Neural cell (in vitro differentiated cells): ENCODE measurements around the gene HNRNPUL1. TPM values are rescaled to one million over a fixed set of nuclear protein-coding genes. Genes with fewer than 3 reads are reported as not detected.

ENCODE experiments used
- H2AFZ ChIP-seq: fragments of 200-600, 300-800 bp; sonication (generic), shearing (Covaris generic); 2 replicates; pipeline ENCODE4 v1.6.0; 2014; ENCODE audit warnings: low read depth, mild to moderate bottlenecking, antibody characterized with exemption, low read length, moderate library complexity
- H3F3A ChIP-seq: fragments of 200-600 bp; shearing (Covaris generic); 2 replicates; pipeline ENCODE4 v1.6.1; 2016; ENCODE audit warnings: mild to moderate bottlenecking, moderate library complexity, mixed read lengths, antibody characterized with exemption, low read length; ENCODE audit not compliant: insufficient read depth, poor library complexity, severe bottlenecking
- H3K27ac ChIP-seq: fragments of 200-600, 300-800 bp; sonication (generic), shearing (Covaris generic); 2 replicates; pipeline ENCODE4 v1.5.1; 2014; ENCODE audit warnings: mild to moderate bottlenecking, low read length, moderate library complexity
- H3K27me3 ChIP-seq: fragments of 300-800, 200-600 bp; sonication (generic), shearing (Covaris generic); 2 replicates; pipeline ENCODE4 v1.6.0; 2014; ENCODE audit warnings: mild to moderate bottlenecking, low read depth, low read length, moderate library complexity; ENCODE audit not compliant: insufficient read depth
- H3K36me3 ChIP-seq: fragments of 300-800, 200-600 bp; sonication (generic), shearing (Covaris generic); 2 replicates; pipeline ENCODE4 v1.5.1; 2014; ENCODE audit warnings: mild to moderate bottlenecking, antibody characterized with exemption, low read length, moderate library complexity; ENCODE audit not compliant: insufficient read depth
- H3K4me2 ChIP-seq: fragments of 300-800, 200-600 bp; sonication (generic), shearing (Covaris generic); 2 replicates; pipeline ENCODE4 v1.6.0; 2014; ENCODE audit warnings: mild to moderate bottlenecking, low read length
- H3K4me3 ChIP-seq: fragments of 300-800, 200-600 bp; sonication (generic), shearing (Covaris generic); 2 replicates; pipeline ENCODE4 v1.5.1; 2014; ENCODE audit warnings: mild to moderate bottlenecking, low read length, moderate library complexity
- H3K79me2 ChIP-seq: fragments of 200-600 bp; shearing (Covaris generic); replicated peaks from 2 replicates; pipeline ENCODE4 v1.6.0; 2014; ENCODE audit warnings: mild to moderate bottlenecking, low read length, moderate library complexity; ENCODE audit not compliant: insufficient read depth
- H3K9ac ChIP-seq: fragments of 300-800, 200-600 bp; sonication (generic), shearing (Covaris generic); 2 replicates; pipeline ENCODE4 v1.6.1; 2016; ENCODE audit warnings: mild to moderate bottlenecking, low read length, mixed read lengths
- H3K9me2 ChIP-seq: fragments of 200-600 bp; shearing (Covaris generic); 2 replicates; pipeline ENCODE4 v1.6.1; 2016; ENCODE audit warnings: mild to moderate bottlenecking, low read length, mixed read lengths; ENCODE audit not compliant: insufficient read depth
- H3K9me3 ChIP-seq: fragments of 200-600, 300-800 bp; sonication (generic), shearing (Covaris generic); 2 replicates; pipeline ENCODE4 v1.6.1; 2016; ENCODE audit warnings: mild to moderate bottlenecking, mixed run types, low read length, moderate library complexity, mixed read lengths
- H4K20me1 ChIP-seq: fragments of 200-600 bp; shearing (Covaris generic); 2 replicates; pipeline ENCODE4 v1.6.1; 2016; ENCODE audit warnings: mild to moderate bottlenecking, mixed run types; ENCODE audit not compliant: insufficient read depth
- EP300 ChIP-seq: fragments of 450-650 bp; conservative IDR thresholded peaks from 2 replicates; pipeline ENCODE4 v1.6.1; 2014; ENCODE audit warnings: antibody characterized with exemption, mild to moderate bottlenecking, moderate library complexity; ENCODE audit not compliant: poor library complexity, severe bottlenecking
- EZH2 ChIP-seq: fragments of 200-600, 300-800 bp; shearing (Covaris generic), sonication (generic); IDR thresholded peaks from 2 replicates; pipeline ENCODE4 v1.6.1; 2014; ENCODE audit warnings: antibody characterized with exemption, low read length, borderline replicate concordance, mild to moderate bottlenecking; ENCODE audit not compliant: insufficient read depth, poor library complexity, severe bottlenecking
- MXI1 ChIP-seq: fragments of 450-650 bp; conservative IDR thresholded peaks from 2 replicates; pipeline ENCODE4 v1.6.1; 2014; ENCODE audit warnings: antibody characterized with exemption, mild to moderate bottlenecking; ENCODE audit not compliant: poor library complexity, severe bottlenecking
- POLR2AphosphoS5 ChIP-seq: IDR thresholded peaks from 2 replicates; pipeline ENCODE4 v1.6.1; 2012
- RAD21 ChIP-seq: fragments of 450-650 bp; conservative IDR thresholded peaks from 2 replicates; pipeline ENCODE4 v1.6.1; 2014; ENCODE audit warnings: antibody characterized with exemption, mild to moderate bottlenecking, moderate library complexity
- SMC3 ChIP-seq: fragments of 450-650 bp; conservative IDR thresholded peaks from 2 replicates; pipeline ENCODE4 v1.6.1; 2014; ENCODE audit warnings: antibody characterized with exemption, mild to moderate bottlenecking, moderate library complexity; ENCODE audit not compliant: poor library complexity
- TAF1 ChIP-seq: IDR thresholded peaks from 2 replicates; pipeline ENCODE4 v1.6.1; 2012; ENCODE audit warnings: low read depth
- polyA plus RNA-seq: library from polyadenylated mRNA; depleted of rRNA; stranded (reverse); fragments of >200 nt; gene quantifications from 2 replicates; pipeline ENCODE4 v1.2.3, GENCODE V29; 2014
- TF ChIP-seq, protein P1 (sequence below): IDR thresholded peaks from 2 replicates; pipeline ENCODE4 v1.6.1; 2012; ENCODE audit warnings: borderline replicate concordance
- TF ChIP-seq, protein P2 (sequence below): fragments of 450-650 bp; IDR thresholded peaks from 2 replicates; pipeline ENCODE4 v1.5.1; 2014; ENCODE audit warnings: antibody characterized with exemption, mild to moderate bottlenecking, moderate library complexity; ENCODE audit not compliant: poor library complexity, severe bottlenecking

The HNRNPUL1 gene
- polyA plus RNA-seq, 1 donor from 2014 or later, result 34.6 TPM

DNA sequence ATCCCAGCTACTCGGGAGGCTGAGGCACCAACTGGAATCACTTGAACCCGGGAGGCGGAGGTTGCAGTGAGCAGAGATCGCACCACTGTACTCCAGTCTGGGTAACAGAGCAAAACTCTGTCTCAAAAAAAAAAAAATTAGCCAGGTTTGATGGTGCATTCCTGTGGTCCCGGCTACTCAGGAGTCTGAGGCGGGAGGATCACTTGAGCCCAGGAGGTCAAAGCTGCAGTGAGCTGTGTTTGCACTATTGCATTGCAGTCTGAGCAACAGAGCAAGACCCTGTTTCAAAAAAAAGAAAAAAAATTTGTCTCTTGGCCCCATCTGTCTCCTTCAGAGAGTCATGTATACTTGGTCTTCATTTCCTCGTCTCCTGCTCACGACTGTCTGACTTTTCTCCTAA is 47.4 kb downstream of the HNRNPUL1 start:
- no peak overlapping the region for H3K9ac ChIP-seq
- H3K9me2 ChIP-seq, result no peaks in the 10 kb centered on the region
- no peaks in the 10 kb centered on the region for H4K20me1 ChIP-seq
- peaks cover 3% of the 10 kb centered on the region for H3K36me3 ChIP-seq
- H3K27ac ChIP-seq, result no peak overlapping the region
- no peak for TF ChIP-seq RAD21
- TF ChIP-seq, protein P1, sequence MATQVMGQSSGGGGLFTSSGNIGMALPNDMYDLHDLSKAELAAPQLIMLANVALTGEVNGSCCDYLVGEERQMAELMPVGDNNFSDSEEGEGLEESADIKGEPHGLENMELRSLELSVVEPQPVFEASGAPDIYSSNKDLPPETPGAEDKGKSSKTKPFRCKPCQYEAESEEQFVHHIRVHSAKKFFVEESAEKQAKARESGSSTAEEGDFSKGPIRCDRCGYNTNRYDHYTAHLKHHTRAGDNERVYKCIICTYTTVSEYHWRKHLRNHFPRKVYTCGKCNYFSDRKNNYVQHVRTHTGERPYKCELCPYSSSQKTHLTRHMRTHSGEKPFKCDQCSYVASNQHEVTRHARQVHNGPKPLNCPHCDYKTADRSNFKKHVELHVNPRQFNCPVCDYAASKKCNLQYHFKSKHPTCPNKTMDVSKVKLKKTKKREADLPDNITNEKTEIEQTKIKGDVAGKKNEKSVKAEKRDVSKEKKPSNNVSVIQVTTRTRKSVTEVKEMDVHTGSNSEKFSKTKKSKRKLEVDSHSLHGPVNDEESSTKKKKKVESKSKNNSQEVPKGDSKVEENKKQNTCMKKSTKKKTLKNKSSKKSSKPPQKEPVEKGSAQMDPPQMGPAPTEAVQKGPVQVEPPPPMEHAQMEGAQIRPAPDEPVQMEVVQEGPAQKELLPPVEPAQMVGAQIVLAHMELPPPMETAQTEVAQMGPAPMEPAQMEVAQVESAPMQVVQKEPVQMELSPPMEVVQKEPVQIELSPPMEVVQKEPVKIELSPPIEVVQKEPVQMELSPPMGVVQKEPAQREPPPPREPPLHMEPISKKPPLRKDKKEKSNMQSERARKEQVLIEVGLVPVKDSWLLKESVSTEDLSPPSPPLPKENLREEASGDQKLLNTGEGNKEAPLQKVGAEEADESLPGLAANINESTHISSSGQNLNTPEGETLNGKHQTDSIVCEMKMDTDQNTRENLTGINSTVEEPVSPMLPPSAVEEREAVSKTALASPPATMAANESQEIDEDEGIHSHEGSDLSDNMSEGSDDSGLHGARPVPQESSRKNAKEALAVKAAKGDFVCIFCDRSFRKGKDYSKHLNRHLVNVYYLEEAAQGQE, result no peak
- no peak for TF ChIP-seq MXI1
- TF ChIP-seq EZH2, result no peak
- no peak for TF ChIP-seq EP300
- no peak for TF ChIP-seq TAF1
- TF ChIP-seq, protein P2, sequence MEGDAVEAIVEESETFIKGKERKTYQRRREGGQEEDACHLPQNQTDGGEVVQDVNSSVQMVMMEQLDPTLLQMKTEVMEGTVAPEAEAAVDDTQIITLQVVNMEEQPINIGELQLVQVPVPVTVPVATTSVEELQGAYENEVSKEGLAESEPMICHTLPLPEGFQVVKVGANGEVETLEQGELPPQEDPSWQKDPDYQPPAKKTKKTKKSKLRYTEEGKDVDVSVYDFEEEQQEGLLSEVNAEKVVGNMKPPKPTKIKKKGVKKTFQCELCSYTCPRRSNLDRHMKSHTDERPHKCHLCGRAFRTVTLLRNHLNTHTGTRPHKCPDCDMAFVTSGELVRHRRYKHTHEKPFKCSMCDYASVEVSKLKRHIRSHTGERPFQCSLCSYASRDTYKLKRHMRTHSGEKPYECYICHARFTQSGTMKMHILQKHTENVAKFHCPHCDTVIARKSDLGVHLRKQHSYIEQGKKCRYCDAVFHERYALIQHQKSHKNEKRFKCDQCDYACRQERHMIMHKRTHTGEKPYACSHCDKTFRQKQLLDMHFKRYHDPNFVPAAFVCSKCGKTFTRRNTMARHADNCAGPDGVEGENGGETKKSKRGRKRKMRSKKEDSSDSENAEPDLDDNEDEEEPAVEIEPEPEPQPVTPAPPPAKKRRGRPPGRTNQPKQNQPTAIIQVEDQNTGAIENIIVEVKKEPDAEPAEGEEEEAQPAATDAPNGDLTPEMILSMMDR, result no peak
- no peak for TF ChIP-seq SMC3
- no peak for TF ChIP-seq POLR2AphosphoS5
- no peaks in the 10 kb centered on the region for H3K9me3 ChIP-seq
- H3F3A ChIP-seq, result no peaks in the 10 kb centered on the region
- peak overlapping the region; percentile 79 for H3K4me3 ChIP-seq
- no peaks in the 10 kb centered on the region for H3K27me3 ChIP-seq
- no peak overlapping the region for H3K4me2 ChIP-seq
- H2AFZ ChIP-seq, result no peak overlapping the region
- peaks cover 10% of the 10 kb centered on the region for H3K79me2 ChIP-seq

DNA sequence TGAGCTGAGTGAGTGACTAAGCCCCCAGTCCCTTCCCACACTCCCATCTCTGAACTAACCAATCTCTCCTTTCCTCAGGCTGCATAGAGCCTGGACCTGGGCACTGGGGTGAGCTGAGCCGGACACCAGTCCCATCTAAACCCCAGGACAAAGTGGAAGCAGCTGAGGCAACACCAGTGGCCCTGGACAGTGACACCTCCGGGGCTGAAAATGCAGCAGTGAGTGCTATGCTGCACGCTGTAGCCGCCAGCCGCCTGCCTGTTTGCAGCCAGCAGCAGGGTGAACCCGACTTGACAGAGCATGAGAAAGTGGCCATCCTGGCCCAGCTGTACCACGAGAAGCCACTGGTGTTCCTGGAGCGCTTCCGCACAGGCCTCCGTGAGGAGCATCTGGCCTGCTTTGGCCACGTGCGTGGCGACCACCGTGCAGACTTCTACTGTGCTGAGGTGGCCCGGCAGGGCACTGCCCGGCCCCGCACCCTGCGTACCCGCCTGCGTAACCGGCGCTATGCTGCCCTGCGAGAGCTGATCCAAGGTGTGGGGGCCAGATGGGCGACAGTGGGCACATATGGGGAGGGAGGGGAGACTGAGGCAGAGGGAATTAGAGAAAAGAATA is 52.2 kb downstream of the HNRNPUL1 start:
- Histone ChIP-seq H4K20me1 (no peaks in the 10 kb centered on the region), H3K4me2 (no peak overlapping the region), H2AFZ (no peak overlapping the region), H3K27me3 (no peaks in the 10 kb centered on the region), H3K27ac (no peak overlapping the region), H3K36me3 (peaks cover 6% of the 10 kb centered on the region), H3K9ac (no peak overlapping the region), H3K4me3 (no peak overlapping the region), H3K9me3 (no peaks in the 10 kb centered on the region), H3F3A (no peaks in the 10 kb centered on the region), H3K9me2 (no peaks in the 10 kb centered on the region), H3K79me2 (no peaks in the 10 kb centered on the region)
- no peak for TF ChIP-seq POLR2AphosphoS5
- TF ChIP-seq, protein P2, result no peak
- no peak for TF ChIP-seq MXI1
